ENCODE measurements around the gene LARGE2. TPM values are rescaled to one million over a fixed set of nuclear protein-coding genes. Genes with fewer than 3 reads are reported as not detected.

Gene LARGE2
- total RNA-seq, 1 donor = not detected

GRCh38 chr11:45907911-45908370 lies 14.5 kb upstream of the LARGE2 start:
- DNase-seq (ENCODE audit: low read depth) = no peak
- TF ChIP-seq CTCF (IDR thresholded peaks at IDR 0.05; ENCODE audit: insufficient read depth, low read depth, low read length) = no peak

GRCh38 chr11:45909594-45910475 lies 12.6 kb upstream of the LARGE2 start:
- DNase-seq (ENCODE audit: low read depth) = no peak
- TF ChIP-seq CTCF (IDR thresholded peaks at IDR 0.05; ENCODE audit: insufficient read depth, low read depth, low read length) = no peak
- H3K4me3 ChIP-seq (ENCODE audit: low read depth, low read length) = no peak overlapping the region

More at GRCh38 chr11:45907911-45908370, 14.5 kb upstream of the LARGE2 start:
- H3K4me3 ChIP-seq (ENCODE audit: low read depth, low read length) = no peak overlapping the region

- no peak overlapping the region for H3K4me3 ChIP-seq (ENCODE audit: low read depth, low read length)
- DNase-seq (ENCODE audit: low read depth) = no peak
- TF ChIP-seq CTCF (IDR thresholded peaks at IDR 0.05; ENCODE audit: insufficient read depth, low read depth, low read length) = no peak
Measured at GRCh38 chr11:45910623-45911022, 11.8 kb upstream of the LARGE2 start.

GRCh38 chr11:45913514-45913913 lies 8.9 kb upstream of the LARGE2 start:
- DNase-seq (ENCODE audit: low read depth) = no peak
- no peak overlapping the region for H3K4me3 ChIP-seq (ENCODE audit: low read depth, low read length)
- TF ChIP-seq CTCF (IDR thresholded peaks at IDR 0.05; ENCODE audit: insufficient read depth, low read depth, low read length) = no peak

GRCh38 chr11:45913942-45914635 lies 8.4 kb upstream of the LARGE2 start:
- no peak overlapping the region for H3K4me3 ChIP-seq (ENCODE audit: low read depth, low read length)
- no peak for TF ChIP-seq CTCF (IDR thresholded peaks at IDR 0.05; ENCODE audit: insufficient read depth, low read depth, low read length)
- no peak for DNase-seq (ENCODE audit: low read depth)

- no peak for TF ChIP-seq CTCF (IDR thresholded peaks at IDR 0.05; ENCODE audit: insufficient read depth, low read depth, low read length)
- no peak for DNase-seq (ENCODE audit: low read depth)
- H3K4me3 ChIP-seq (ENCODE audit: low read depth, low read length) = no peak overlapping the region
Measured at GRCh38 chr11:45915446-45915845, 7.0 kb upstream of the LARGE2 start.
